ENCODE measurements around the gene CHTF18.
"Not testable (repeated sequence)": the region's sequence is repeated elsewhere in the genome, so short reads cannot be mapped to it uniquely, and the experiment has no call there.

CHTF18 gene

DNA sequence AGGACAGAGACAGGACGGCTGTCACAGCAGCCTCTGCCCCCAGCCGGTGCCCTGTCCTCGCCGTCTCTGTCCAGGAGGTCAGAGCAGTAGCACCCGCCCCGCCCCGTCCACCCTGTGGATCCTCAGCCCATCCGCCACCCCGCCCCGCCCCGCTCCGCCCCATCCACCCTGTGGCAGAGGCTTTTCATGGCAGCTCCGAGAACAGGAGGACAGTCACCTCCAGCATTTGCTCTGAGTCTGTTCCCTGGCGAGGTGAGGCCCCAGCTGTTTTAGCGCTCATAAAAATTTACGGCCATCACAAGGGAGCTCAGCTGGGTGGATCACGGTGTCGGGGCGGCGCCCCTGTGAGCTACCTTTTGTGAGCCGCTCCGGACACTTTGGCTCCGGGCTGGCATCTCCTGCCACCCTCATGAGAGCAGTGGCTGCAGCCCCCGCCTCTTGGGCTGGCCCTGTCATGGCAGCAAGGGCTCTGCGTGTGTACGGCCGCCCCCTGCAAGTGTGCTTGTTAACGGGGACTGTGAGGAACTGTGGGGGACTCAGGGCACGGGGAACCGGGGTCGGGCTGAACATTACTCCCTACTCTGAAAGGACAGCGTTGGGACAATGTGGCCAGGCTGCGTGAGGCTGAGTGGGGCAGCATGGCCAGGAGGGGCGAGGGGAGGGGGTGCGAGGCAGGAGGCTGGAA, 44.4 kb downstream of the CHTF18 start:
- DNase-seq, result no peak

DNA sequence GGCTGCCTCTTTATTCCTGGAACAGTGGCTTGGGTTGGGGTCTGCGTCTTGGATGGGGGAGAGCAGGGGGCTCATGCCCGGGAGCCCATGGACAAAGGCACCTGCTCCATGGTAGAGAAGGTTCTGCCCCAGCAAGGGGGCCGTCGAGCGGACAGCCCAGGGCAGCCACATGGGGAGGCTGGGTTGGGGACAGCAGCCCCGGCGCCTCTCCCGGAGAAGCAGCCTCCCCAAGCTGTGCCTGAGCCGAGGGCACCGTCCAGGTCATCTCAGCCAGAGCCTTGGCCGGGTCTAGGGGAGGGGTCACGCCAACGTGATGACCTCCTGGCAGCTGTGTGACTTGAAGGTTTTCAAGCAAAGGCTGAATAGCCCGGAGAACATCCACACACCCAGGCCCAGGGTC, 45.0 kb downstream of the CHTF18 start:
- no peak for DNase-seq

DNA sequence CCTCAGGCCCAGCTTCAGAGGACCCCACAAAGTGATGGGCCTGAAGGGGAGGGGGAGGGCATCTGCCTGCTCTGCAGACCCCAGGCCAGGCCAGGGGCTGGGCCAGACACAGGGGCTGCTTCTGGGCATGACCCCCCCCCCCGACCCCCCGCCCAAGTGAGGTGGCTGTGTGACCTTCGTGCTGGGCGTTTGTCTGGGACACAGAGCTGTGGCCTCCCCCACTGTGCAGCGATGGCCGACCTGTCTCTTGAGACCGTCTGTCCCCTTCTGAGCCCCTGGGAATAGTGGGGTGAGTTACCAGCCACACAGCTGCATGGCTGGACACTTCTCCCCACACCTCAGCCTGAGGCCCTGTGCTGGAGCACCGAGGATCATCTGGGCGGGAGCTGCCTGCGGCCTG, 47.0 kb downstream of the CHTF18 start:
- no peak for DNase-seq

DNA sequence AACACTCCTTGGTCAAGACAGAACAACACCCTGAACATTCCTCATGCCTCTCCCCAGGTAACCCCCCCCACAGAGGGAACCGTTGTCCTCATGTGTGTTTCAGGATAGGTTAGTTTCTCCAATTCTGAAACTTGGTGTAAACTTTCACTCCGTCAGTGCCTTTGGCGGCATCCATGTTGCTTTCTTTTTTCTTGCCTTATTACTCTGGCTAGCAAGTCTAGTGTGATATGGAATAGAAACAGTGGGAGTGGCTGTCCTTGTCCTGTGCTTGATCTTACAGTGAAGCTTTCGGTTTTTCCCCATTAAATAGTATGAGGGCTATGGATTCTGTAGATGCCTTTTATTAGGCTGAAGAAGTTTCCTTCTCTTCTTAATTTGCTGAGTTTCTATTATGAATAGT, 47.8 kb downstream of the CHTF18 start:
- DNase-seq, result no peak

DNA sequence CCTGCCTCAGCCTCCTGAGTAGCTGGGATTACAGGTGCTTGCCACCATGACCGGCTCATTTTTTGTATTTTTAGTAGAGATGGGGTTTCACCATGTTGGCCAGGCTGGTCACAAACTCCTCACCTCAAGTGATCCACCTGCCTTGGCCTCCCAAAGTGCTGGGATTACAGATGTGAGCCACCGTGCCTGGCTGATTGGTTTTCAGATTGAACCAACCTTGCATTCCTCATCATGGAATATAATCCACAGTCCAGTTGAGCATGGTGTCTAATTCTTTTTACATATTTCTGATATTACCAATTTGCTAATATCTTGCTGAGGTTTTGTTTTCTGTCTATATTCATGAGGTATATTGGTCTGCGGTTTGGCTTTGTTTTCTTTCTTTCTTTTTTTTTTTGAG, 48.4 kb downstream of the CHTF18 start:
- DNase-seq, result not testable (repeated sequence)

DNA sequence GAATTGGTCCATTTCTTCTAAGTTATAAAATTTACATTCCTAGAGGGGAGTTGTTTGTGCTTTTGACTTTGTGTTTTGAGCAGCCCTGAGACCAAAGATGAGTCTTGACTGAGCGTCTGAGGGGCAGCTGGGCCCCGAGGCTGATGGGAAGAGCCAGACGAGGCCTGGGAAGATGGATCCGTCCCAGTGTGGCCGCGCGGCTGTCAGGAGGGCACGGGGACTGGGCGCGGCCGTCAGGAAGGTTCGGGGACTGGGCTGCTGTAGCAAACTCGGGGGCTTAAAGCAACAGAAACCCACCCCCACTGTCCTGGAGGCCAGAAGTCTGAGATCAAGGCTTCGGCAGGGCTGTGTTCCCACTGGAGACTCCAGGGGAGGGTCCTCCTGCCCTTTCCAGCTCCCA, 50.3 kb downstream of the CHTF18 start:
- DNase-seq, result no peak

GRCh38 chr16:839643-840408, 51.4 kb downstream of the CHTF18 start:
- peak; percentile 33 for DNase-seq

GRCh38 chr16:840561-841454, 52.4 kb downstream of the CHTF18 start:
- DNase-seq, result peak; percentile 14

DNA sequence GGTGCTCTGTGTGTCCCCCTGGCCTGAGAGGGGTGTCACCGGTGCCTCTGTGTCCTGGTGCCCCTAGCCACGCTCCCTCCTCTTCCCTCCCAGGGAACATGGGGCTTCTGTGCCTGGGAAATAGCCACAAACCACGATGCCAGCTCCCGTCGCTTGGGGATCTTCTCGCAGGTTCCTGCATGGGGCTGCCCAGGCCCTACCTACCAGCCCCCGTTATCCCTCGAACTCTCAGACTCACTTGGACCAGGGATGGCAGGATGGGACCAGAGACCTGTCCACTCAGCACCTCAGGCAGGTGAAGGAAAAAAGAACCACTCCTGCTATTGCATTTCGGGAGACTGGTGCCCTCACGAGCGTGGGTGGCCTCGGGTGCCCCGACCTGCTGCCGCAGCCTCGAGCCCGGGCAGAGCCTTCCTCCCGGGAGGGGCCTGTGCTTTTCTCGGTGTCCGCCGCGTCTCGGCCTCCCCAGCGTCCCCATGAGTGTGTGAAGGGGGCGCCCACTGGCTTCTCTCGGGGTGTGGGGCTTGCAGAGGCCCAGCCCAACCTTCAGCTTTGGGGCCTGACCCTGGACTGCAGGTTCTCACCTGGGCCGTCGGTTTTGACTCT, 53.1 kb downstream of the CHTF18 start:
- no peak for DNase-seq

DNA sequence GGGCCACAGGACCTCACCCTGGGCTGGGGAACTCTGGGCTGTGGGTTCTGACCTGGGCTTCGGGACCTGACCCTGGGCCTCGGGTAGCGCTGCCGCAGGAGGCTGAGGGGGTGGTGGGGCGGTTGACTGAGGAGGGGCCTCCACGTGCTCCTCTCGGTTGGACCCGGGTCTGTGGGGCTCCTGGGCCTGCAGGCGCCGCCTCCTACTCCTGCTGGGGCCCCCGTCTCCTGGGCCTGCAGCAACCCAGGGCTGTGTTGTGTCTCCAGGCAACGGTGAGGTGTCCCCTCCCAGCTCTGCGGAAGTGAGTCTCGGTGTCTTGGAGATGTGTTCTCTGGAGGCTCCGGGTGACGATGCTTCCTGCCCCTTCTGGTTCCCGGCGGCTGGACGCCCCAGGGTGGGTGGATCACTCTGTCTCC, 53.6 kb downstream of the CHTF18 start:
- peak; percentile 73 for DNase-seq

GRCh38 chr16:842711-843560, 54.5 kb downstream of the CHTF18 start:
- DNase-seq, result peak; percentile 16

- peak; percentile 10 for DNase-seq
Observed at GRCh38 chr16:843771-844170, 55.4 kb downstream of the CHTF18 start.

GRCh38 chr16:844638-845350, 56.4 kb downstream of the CHTF18 start:
- DNase-seq, result peak; percentile 11

GRCh38 chr16:845351-845745, 56.9 kb downstream of the CHTF18 start:
- peak; percentile 10 for DNase-seq

DNA sequence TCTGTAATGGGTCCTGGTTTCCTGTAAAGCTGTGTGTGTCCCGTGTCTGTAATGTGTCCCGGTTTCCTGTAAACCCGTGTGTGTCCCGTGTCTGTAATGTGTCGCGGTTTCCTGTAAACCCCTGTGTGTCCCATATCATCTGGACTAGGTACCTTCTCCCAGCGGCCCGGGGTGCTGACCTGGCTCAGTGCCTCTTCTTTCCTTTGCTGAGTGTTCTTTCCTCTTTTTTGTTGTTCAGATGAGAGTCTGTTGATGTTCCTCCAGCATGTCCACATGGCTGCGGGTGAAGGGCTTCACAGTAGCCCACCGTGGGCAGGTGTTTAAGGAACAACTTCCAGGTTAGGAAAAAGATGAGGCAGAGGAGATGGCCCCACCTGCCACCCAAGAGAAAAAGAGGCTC, 58.7 kb downstream of the CHTF18 start:
- DNase-seq, result peak; percentile 12
